GM18519 (cell line): ENCODE data around the gene EAF2.
"Not testable (repeated sequence)": the region's sequence is repeated elsewhere in the genome, so short reads cannot be mapped to it uniquely, and the experiment has no call there.

Experiments
- ATAC-seq: cut with Tn5 transposase; IDR thresholded peaks from one replicate; pipeline ENCODE4 v1.9.1; 2021; ENCODE audit warnings: mild to moderate bottlenecking, moderate library complexity; ENCODE audit not compliant: unreplicated experiment, low FRiP score

EAF2 gene

GRCh38 chr3:121857778-121858177, 22.8 kb downstream of the EAF2 start:
- not testable (repeated sequence) for ATAC-seq

GRCh38 chr3:121863247-121863646, 28.2 kb downstream of the EAF2 start:
- ATAC-seq, result not testable (repeated sequence)

- no peak for ATAC-seq
These were observed 28.8 kb downstream of the EAF2 start for GRCh38 chr3:121863801-121864200.

GRCh38 chr3:121869736-121870135, 34.7 kb downstream of the EAF2 start:
- ATAC-seq, result no peak

GRCh38 chr3:121870717-121871116, 35.7 kb downstream of the EAF2 start:
- ATAC-seq, result no peak

GRCh38 chr3:121871430-121871829, 36.4 kb downstream of the EAF2 start:
- no peak for ATAC-seq

GRCh38 chr3:121878411-121878810, 43.4 kb downstream of the EAF2 start:
- ATAC-seq, result no peak

GRCh38 chr3:121883507-121883906, 48.5 kb downstream of the EAF2 start:
- no peak for ATAC-seq

- ATAC-seq, result no peak
These were observed 50.4 kb downstream of the EAF2 start for GRCh38 chr3:121885386-121885785.

GRCh38 chr3:121894301-121894990, 59.4 kb downstream of the EAF2 start, which contains the start of gene SLC15A2:
TSS of gene SLC15A2 (plus strand) at chr3:121894401. CDS start at chr3:121894477, 76 bp downstream.
- no peak for ATAC-seq

GRCh38 chr3:121895121-121895520, 60.1 kb downstream of the EAF2 start:
- no peak for ATAC-seq

GRCh38 chr3:121895736-121896135, 60.7 kb downstream of the EAF2 start:
- ATAC-seq, result no peak

GRCh38 chr3:121896823-121897222, 61.8 kb downstream of the EAF2 start:
- ATAC-seq, result no peak

GRCh38 chr3:121897296-121897695, 62.3 kb downstream of the EAF2 start:
- ATAC-seq, result no peak

- ATAC-seq, result no peak
These were observed 78.4 kb downstream of the EAF2 start for GRCh38 chr3:121913305-121913990.

GRCh38 chr3:121914081-121914998, 79.3 kb downstream of the EAF2 start:
- ATAC-seq, result no peak

- no peak for ATAC-seq
These were observed 81.2 kb downstream of the EAF2 start for GRCh38 chr3:121916189-121916588.

GRCh38 chr3:121918779-121919483, 83.9 kb downstream of the EAF2 start:
- ATAC-seq, result no peak

GRCh38 chr3:121924734-121925133, 89.7 kb downstream of the EAF2 start:
- ATAC-seq, result no peak

- ATAC-seq, result no peak
These were observed 91.4 kb downstream of the EAF2 start for GRCh38 chr3:121926380-121926779.
